Stimulated activated effector memory CD8-positive, alpha-beta T cell treated with anti-CD3 and anti-CD28 coated beads, Interleukin-12 subunit alpha, Interleukin-12 subunit beta, amount 100 ng/mL, for 72 hours (primary cell): ENCODE results near the gene PGGT1B.

ENCODE experiments used
- ATAC-seq: fragments of 150-1000 bp; cut with Tn5 transposase; 2 replicates; pipeline ENCODE4 v1.10.0; 2021
- DNase-seq, 2 donors: peaks; one replicate each; pipeline ENCODE4 v3.0.0; 2021 to 2022; ENCODE audit warnings: low spot score in 2 of 2
- H3K27ac Mint-ChIP-seq: one replicate; pipeline ENCODE4 v1.8.0; 2022; ENCODE audit warnings: mild to moderate bottlenecking, mixed read lengths
- H3K36me3 Mint-ChIP-seq: one replicate; pipeline ENCODE4 v1.8.0; 2022; ENCODE audit warnings: mild to moderate bottlenecking, mixed read lengths
- H3K4me1 Mint-ChIP-seq: one replicate; pipeline ENCODE4 v1.8.0; 2022; ENCODE audit warnings: mixed read lengths
- H3K4me3 Mint-ChIP-seq: one replicate; pipeline ENCODE4 v1.8.0; 2022; ENCODE audit warnings: mild to moderate bottlenecking, mixed read lengths
- H3K9me3 Mint-ChIP-seq: one replicate; pipeline ENCODE4 v1.8.0; 2022; ENCODE audit warnings: mixed read lengths

PGGT1B gene

GRCh38 chr5:115262321-115263077 lies at the start of gene PGGT1B:
PGGT1B (minus strand) TSS chr5:115262877; CDS start chr5:115262851, 26 bp downstream.
- peak within 1 kb of the TSS; percentile 95 for H3K27ac Mint-ChIP-seq
- peaks cover 8% of the 10 kb centered on the region for H3K36me3 Mint-ChIP-seq
- H3K9me3 Mint-ChIP-seq: no peaks in the 10 kb centered on the region
- DNase-seq (peak; percentile 51 to 83), ATAC-seq (peak; percentile 95)
- H3K4me3 Mint-ChIP-seq: peak within 1 kb of the TSS; percentile 82
- peaks cover 40% of the 10 kb centered on the region for H3K4me1 Mint-ChIP-seq

- H3K9me3 Mint-ChIP-seq: no peaks in the 10 kb centered on the region
- DNase-seq (no peak), ATAC-seq (no peak)
- no peak overlapping the region for H3K4me3 Mint-ChIP-seq
- no peaks in the 10 kb centered on the region for H3K36me3 Mint-ChIP-seq
- H3K4me1 Mint-ChIP-seq: no peaks in the 10 kb centered on the region
- no peak overlapping the region for H3K27ac Mint-ChIP-seq
Measured at GRCh38 chr5:115309751-115310370, 47.2 kb upstream of the PGGT1B start.

DNA sequence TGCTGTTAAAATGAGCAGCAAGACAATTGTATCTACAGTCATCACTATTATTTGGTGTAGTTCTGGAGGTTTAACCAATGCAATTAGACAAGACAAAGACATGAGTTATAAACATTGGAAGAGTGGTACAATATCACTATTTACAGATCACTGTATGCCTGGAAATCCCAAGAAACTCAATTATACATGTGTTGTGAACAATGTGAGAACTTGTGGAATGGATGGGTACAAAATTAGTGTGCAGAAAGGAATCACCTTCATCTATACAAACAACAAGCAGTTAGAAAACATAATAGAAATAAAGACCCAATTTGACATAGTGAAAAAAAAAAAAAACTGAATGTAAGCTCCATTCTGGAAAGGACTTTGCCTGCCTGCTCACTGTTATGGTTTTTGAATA lies 46.1 kb upstream of the PGGT1B start:
- H3K36me3 Mint-ChIP-seq: no peaks in the 10 kb centered on the region
- H3K9me3 Mint-ChIP-seq: no peaks in the 10 kb centered on the region
- ATAC-seq (no peak), DNase-seq (no peak)
- H3K4me3 Mint-ChIP-seq: no peak overlapping the region
- no peak overlapping the region for H3K27ac Mint-ChIP-seq
- no peaks in the 10 kb centered on the region for H3K4me1 Mint-ChIP-seq

DNA sequence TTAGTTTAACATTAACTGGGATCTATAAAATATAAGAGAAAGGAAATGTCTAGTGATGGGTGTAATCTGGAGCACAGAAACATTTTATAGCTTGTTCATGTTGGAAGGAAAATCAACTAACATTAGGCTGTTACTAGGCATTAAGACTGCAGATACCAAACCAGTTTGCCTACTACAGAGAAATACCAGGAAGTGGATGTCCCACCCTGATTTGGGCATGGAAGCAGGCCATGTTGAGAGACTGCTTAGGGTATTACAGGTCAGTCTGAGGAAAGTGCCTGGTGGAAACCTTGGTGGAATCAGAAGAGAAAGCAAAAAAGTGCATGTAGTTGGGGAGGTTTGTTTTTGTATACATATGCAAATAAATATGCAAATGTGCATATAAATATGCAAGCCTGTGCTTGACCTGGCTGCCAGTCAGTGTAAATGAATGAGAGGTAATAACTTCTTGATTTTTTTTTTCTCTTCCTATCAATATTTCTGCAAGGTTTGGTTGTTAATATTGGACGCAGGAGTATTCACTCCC lies 43.4 kb upstream of the PGGT1B start:
- Mint-ChIP-seq H3K27ac (no peak overlapping the region), H3K36me3 (no peaks in the 10 kb centered on the region), H3K4me3 (no peak overlapping the region), H3K4me1 (no peaks in the 10 kb centered on the region), H3K9me3 (no peaks in the 10 kb centered on the region)
- no peak for DNase-seq
- no peak for ATAC-seq

GRCh38 chr5:115304496-115304895 lies 41.8 kb upstream of the PGGT1B start:
- no peak for ATAC-seq
- Mint-ChIP-seq H3K27ac (no peak overlapping the region), H3K4me3 (no peak overlapping the region), H3K36me3 (no peaks in the 10 kb centered on the region), H3K4me1 (no peaks in the 10 kb centered on the region), H3K9me3 (no peaks in the 10 kb centered on the region)
- DNase-seq: no peak

DNA sequence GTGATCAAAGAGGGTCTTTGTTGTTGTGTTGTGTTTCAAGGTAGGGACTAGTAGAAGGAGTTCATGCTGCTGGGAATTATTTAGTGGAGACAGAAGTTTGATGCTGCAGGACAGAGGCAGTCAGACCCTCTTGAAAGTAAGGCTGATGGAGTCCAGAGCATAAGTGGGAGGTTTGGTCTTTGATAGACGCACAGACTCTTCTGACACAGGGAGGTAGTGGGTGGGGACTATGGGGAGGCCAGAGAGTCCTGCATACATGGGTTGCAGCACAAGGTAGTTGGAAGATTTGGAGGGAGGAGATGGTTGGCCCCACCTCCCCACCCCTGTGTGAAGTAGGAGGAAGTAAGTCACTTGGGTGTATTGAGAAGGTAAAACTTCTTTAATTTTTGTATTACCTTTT lies 36.1 kb upstream of the PGGT1B start:
- no peak overlapping the region for H3K27ac Mint-ChIP-seq
- no peaks in the 10 kb centered on the region for H3K9me3 Mint-ChIP-seq
- peaks cover 11% of the 10 kb centered on the region for H3K4me1 Mint-ChIP-seq
- peaks cover 6% of the 10 kb centered on the region for H3K36me3 Mint-ChIP-seq
- no peak overlapping the region for H3K4me3 Mint-ChIP-seq
- no peak for DNase-seq
- no peak for ATAC-seq

DNA sequence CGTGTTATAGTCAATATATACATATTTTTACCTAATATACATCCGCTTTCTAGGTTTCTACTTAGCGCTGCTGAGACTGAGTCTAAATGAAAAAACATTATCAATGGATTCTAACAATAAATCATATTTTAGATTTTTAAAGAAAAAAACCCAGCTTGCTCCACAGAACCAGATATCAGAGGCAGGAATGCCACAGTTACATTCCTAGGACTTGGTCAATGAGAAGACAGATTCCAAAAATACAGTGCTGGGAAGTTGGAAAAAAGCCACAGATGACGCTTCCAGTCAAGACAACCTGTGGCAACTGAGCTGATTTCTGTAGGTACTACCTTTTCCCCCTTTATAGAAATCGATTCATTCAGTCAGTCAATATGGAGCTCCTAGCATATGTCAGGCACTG lies 34.4 kb upstream of the PGGT1B start:
- Mint-ChIP-seq H3K27ac (no peak overlapping the region), H3K4me3 (no peak overlapping the region), H3K9me3 (peaks cover 3% of the 10 kb centered on the region), H3K4me1 (peaks cover 11% of the 10 kb centered on the region), H3K36me3 (peaks cover 6% of the 10 kb centered on the region)
- no peak for ATAC-seq
- DNase-seq: no peak

DNA sequence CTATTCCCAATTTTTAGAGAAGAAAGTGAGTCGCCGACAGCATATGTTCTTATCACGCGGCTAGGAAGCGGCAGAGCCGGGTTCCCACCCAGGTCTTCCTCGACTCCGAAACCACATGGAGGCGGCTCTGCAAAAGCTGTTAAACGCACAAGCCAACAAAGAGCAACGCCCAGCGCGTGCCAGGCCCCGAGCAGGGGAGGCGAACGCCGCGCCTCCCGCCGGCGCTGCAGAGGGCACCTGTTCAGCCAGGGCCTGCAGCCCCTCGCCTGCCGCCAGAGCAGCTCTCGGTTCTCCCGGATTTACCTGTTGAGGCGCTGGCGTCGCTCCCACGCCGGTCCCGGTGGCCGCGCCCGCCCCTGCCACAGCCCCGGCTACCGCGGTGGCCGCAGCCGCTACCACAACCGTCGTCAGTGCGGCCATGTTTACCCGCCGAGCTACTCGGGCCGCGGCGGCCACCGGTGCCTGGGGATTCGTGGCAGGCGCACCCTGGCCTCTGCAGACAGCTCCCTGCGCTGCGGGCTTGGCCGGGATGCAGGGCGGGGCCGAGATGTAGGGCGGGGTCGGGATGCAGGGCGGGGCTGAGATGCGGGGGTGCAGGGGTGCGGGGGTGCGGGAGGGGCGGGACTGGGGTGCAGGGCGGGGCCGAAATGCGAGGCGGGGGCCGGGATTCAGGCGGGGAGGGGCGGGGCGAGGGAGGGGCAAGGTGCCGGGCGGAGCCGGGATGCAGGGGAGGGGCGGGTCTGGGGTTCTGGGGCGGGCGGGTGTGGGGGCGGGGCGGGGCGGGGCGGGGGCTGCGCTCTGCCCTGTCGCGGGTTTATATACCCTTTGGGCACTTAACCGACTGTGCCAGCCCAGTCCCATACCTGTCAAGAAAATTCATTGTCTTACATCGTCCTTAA lies 33.7 kb upstream of the PGGT1B start, which contains the start of gene CCDC112:
Gene CCDC112 (minus strand): TSS at position 531 of the 899 bp plus-strand sequence. CDS start 111 bp downstream, at position 420.
- peak; percentile 85 for ATAC-seq
- H3K4me3 Mint-ChIP-seq: peak within 1 kb of the TSS; percentile 68
- H3K4me1 Mint-ChIP-seq: peaks cover 11% of the 10 kb centered on the region
- peaks cover 6% of the 10 kb centered on the region for H3K36me3 Mint-ChIP-seq
- peak; percentile 44 to 78 for DNase-seq
- peaks cover 5% of the 10 kb centered on the region for H3K9me3 Mint-ChIP-seq
- H3K27ac Mint-ChIP-seq: no peak within 1 kb of the TSS

- H3K36me3 Mint-ChIP-seq: peaks cover 6% of the 10 kb centered on the region
- H3K27ac Mint-ChIP-seq: no peak overlapping the region
- peak overlapping the region; percentile 68 for H3K4me3 Mint-ChIP-seq
- peaks cover 5% of the 10 kb centered on the region for H3K9me3 Mint-ChIP-seq
- no peak for ATAC-seq
- peaks cover 11% of the 10 kb centered on the region for H3K4me1 Mint-ChIP-seq
- DNase-seq: no peak
Measured at GRCh38 chr5:115295777-115296123, 33.1 kb upstream of the PGGT1B start.

DNA sequence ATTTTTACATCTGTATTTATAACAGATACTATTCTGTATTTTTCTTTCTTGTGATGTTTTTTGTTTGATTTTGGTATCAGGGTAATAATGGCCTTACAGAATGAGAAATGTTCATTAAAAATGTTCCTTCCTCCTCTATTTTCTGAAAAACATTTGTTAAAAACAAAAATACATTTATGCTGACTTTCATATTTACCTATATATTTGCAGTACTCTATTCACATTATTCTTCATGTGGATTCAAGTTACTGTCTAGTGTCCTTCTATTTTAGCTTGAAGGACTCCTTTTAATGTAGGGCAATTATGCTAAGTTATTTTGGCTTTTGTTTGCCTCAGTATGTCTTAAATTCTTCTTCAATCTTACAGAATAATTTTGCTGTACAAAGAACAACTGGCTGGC lies 28.7 kb upstream of the PGGT1B start:
- peaks cover 6% of the 10 kb centered on the region for H3K4me1 Mint-ChIP-seq
- ATAC-seq (no peak), DNase-seq (no peak)
- no peaks in the 10 kb centered on the region for H3K36me3 Mint-ChIP-seq
- H3K9me3 Mint-ChIP-seq: peaks cover 5% of the 10 kb centered on the region
- no peak overlapping the region for H3K27ac Mint-ChIP-seq
- H3K4me3 Mint-ChIP-seq: no peak overlapping the region

GRCh38 chr5:115289104-115289503 lies 26.4 kb upstream of the PGGT1B start:
- H3K4me3 Mint-ChIP-seq: no peak overlapping the region
- H3K36me3 Mint-ChIP-seq: no peaks in the 10 kb centered on the region
- H3K27ac Mint-ChIP-seq: no peak overlapping the region
- DNase-seq (no peak), ATAC-seq (no peak)
- peaks cover 5% of the 10 kb centered on the region for H3K4me1 Mint-ChIP-seq
- peaks cover 5% of the 10 kb centered on the region for H3K9me3 Mint-ChIP-seq

- Mint-ChIP-seq H3K36me3 (no peaks in the 10 kb centered on the region), H3K4me1 (peaks cover 5% of the 10 kb centered on the region), H3K9me3 (no peaks in the 10 kb centered on the region), H3K27ac (no peak overlapping the region), H3K4me3 (no peak overlapping the region)
- ATAC-seq (no peak), DNase-seq (no peak)
Measured at GRCh38 chr5:115284021-115284420, 21.3 kb upstream of the PGGT1B start.

DNA sequence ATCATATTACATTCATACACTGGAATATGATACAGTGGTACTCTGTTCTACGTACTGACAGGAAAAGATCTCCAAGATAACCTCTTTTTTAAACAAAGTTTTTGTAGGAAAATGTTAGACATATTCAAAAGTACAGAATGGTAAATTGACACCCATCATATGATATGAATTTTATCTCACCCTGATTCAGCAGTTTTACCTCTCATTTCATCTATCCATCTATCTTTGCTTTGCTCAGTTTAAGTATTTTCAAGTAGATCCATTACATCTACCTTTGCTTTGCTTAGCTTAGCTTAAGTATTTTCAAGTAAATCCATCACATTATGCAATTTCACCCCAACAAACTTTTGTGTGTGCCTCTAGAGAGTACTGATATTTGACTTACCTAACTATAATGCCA lies 19.5 kb upstream of the PGGT1B start:
- Mint-ChIP-seq H3K4me3 (no peak overlapping the region), H3K36me3 (no peaks in the 10 kb centered on the region), H3K27ac (no peak overlapping the region), H3K4me1 (peaks cover 5% of the 10 kb centered on the region), H3K9me3 (no peaks in the 10 kb centered on the region)
- no peak for ATAC-seq
- no peak for DNase-seq

DNA sequence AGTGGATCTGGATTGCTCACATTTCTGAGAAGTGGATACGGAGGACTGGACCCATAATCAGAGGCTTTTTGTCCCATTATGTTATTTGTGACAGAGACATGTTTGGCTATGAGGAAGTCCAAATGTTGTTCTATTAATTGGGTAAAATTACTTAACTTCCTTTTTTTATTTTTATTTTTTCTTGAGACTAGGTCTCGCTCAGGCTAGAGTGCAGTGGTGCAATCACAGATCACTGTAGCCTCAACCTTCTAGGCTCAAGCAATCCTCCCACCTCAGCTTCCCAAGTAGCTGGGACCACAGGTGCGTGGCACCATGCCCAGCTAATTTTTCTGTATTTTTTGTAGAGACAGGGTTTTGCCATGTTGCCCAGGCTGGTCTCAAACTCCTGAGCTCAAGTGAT lies 11.9 kb upstream of the PGGT1B start:
- Mint-ChIP-seq H3K4me1 (no peaks in the 10 kb centered on the region), H3K9me3 (no peaks in the 10 kb centered on the region), H3K27ac (no peak overlapping the region), H3K36me3 (peaks cover 16% of the 10 kb centered on the region), H3K4me3 (no peak overlapping the region)
- ATAC-seq: no peak
- DNase-seq: no peak

- ATAC-seq (no peak), DNase-seq (no peak)
- Mint-ChIP-seq H3K4me1 (no peaks in the 10 kb centered on the region), H3K4me3 (no peak overlapping the region), H3K27ac (no peak overlapping the region), H3K36me3 (peaks cover 16% of the 10 kb centered on the region), H3K9me3 (no peaks in the 10 kb centered on the region)
Measured at GRCh38 chr5:115272297-115272958, 9.8 kb upstream of the PGGT1B start.
